ACHN (cell line): Measurements from ENCODE around the gene GINS3.

Experiments
- DNase-seq: peaks from one replicate; pipeline ENCODE4 v3.0.0-alpha.2; 2015
- in situ Hi-C: cut with HindIII; loops from 2 replicates; pipeline ENCODE4 v1.10.0; 2017; ENCODE audit warnings: low sequenced_read_pairs, low pct_ligation_motif_present, low pct_unique_long_range_greater_than_20kb

Gene GINS3

DNA sequence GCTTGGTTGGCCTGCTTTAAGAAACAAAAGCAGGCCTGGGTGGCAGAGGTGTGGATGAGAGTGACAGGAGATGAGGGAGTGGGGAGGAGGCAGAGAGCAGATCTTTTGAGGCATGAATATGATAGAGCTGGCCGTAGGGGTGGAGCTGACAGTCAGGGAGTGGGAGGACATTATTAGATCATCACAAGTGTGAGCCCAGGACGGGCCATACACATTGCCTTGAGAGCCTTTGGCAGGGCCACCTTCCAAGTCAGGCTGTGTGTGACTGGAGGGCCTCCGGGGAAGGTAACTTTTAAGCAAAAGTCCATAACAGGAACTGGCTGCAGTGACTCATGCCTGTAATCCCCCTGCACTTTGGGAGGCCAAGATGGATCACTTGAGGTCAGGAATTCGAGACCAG is 26.3 kb downstream of the GINS3 start:
- in situ Hi-C loops = no loop called here
- DNase-seq = no peak

DNA sequence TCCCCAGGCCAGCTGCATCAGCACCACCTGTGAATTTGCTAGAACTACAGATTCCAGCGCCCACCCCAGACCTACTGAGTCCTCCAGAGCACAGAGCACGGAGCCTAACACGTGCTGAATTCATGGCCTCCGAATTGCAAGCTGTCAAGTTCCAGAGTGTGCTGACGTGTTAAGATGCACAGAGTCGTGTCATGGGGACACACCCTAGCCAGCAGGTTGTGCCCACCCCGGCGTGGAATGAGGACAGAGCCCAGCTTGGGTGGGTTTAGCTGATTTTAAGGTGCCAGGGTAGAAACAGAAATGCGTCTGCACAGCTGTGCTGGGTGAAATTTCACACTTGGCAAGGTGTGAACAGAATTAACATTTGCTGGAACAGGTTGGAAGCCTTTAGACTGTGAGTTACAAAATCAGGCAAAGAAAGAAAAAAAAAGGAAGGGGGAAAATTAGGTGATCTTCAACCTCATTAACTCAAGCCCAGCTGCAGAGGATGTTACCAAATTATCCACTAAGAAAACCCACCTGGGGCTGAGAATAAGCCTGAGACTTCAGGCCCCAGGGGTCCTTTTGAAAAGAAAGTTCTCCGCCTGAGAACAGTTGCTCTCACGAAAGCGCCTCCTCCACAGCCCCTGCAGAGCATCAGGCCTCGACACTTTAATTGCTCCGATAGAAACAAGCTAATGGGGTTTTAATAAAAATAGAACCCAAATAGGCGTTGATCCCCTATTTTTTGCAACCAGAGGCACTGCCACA is 27.1 kb downstream of the GINS3 start:
- in situ Hi-C loops = no loop called here
- DNase-seq = no peak

DNA sequence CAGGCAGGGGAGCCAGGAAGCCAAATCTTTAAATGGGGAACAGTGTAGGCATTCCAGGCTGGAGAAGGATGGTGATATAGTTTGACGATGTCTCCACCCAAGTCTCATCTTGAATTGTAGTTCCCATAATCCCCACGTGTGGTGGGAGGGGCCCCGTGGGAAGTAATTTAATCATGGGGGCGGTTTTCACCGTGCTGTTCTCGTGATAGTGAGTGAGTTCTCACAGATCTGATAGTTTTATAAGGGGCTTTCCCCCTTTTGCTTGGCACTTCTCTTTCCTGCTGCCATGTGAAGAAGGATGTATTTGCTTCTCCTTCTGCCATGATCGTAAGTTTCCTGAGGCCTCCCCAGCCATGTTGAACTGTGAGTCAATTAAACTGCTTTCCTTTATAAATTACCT is 28.8 kb downstream of the GINS3 start:
- in situ Hi-C loops = no loop called here
- no peak for DNase-seq

GRCh38 chr16:58421529-58421928 is 29.3 kb downstream of the GINS3 start:
- DNase-seq = no peak
- in situ Hi-C loops = no loop called here

DNA sequence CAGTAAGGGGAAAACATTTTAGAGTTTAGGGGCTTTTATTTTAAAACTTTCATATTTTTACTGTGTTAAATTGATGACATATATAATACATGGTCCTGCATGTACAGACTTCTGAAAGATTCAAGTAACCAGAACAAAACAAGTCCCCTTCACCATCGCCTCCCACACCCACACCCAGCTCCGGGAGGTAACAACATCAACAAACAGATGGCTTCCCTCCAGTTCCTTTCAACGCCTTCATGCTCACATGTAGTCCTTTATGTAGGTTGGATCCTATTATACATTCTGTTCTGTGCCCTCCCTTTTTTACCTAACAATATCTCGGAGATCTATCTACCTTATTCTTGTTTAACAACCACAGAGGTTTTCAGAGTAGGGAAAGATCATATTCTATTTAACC is 30.5 kb downstream of the GINS3 start:
- in situ Hi-C loops = no loop called here
- DNase-seq = no peak

- in situ Hi-C loops = no loop called here
- no peak for DNase-seq
Measured at GRCh38 chr16:58425245-58425644, 33.0 kb downstream of the GINS3 start.

GRCh38 chr16:58425756-58426494 is 33.7 kb downstream of the GINS3 start:
- DNase-seq = no peak
- in situ Hi-C loops = no loop called here

GRCh38 chr16:58426966-58427365 is 34.7 kb downstream of the GINS3 start:
- in situ Hi-C loops = no loop called here
- DNase-seq = no peak

- DNase-seq = no peak
- in situ Hi-C loops = no loop called here
Measured at GRCh38 chr16:58428621-58429542, 36.6 kb downstream of the GINS3 start.

DNA sequence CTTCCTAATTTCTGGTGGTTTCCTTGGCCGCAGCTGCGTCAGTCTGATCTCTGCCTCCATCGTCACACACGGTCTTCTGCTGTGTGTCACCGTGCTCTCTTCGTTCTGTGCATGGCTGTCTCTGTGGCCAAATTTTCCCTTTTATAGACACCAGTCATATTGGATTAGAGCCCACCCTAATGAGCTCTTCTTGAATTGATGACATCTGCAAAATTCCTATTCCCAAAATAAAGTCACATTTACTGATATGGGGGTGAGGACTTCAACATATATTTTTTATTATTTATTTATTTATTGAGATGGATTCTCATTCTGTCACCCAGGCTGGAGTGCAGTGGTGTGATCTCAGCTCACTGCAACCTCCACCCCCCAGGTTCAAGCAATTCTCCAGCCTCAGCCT is 38.4 kb downstream of the GINS3 start:
- in situ Hi-C loops = no loop called here

DNA sequence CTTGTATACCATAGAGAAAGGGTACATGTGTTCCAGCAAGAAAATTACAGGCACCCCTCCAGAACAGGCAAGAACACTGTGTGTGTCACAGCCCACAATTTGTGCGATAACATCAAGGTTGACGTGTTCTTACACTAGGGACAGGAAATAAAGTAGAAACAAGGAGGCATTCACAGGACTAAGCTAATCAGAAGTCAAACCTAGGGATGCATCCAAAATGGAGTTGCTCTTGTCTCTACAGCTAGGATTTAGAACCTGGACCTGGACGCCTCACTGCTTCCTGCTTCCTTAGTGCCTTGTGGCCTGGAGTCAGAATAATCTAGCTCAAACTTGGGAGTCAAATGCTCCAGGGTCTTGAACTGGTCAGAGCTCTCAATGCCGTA is 41.3 kb downstream of the GINS3 start:
- DNase-seq = no peak
- in situ Hi-C loops = no loop called here

More for the DNA sequence above, 38.4 kb downstream of the GINS3 start:
- no peak for DNase-seq

DNA sequence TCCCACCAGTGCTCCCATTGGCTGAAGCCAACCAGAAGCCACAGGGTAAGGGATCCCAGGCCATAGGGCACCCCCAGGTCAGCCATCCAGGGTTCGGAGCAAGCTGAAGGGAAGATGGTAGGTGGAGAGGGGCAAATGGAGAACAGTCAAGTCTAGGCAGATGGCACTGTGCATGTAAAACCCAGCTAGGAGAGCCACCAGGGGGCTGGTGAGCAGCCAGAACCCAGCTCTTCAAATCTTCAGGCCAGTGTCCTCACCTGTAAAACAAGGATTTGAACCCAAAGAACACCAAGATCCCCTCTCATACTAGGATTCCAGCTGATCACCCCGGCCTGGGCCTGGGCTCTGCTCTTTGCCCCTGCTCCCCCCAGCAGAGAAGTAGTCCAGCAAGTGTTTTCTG is 43.5 kb downstream of the GINS3 start:
- no peak for DNase-seq
- in situ Hi-C loops = no loop called here

DNA sequence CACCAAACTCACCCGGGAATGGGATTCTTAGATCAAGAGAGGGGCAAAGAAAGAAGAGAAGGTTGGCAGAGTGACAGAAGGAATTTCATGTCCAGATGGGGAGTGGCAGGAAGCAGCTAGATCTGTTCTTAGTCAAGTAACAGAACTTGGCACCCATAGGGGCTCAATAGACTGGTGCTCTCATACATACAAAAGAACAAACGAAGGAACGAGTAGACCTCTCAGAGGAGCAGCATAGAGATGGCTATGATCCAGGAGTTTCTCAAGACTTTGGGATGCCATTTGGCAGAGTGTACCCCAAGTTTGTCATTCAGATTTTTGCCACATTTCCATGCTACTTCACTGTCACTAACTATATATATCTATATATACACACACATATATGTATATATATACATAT is 47.9 kb downstream of the GINS3 start:
- no peak for DNase-seq
- in situ Hi-C loops = no loop called here

GRCh38 chr16:58442547-58442946 is 50.3 kb downstream of the GINS3 start:
- DNase-seq = no peak
- in situ Hi-C loops = no loop called here

DNA sequence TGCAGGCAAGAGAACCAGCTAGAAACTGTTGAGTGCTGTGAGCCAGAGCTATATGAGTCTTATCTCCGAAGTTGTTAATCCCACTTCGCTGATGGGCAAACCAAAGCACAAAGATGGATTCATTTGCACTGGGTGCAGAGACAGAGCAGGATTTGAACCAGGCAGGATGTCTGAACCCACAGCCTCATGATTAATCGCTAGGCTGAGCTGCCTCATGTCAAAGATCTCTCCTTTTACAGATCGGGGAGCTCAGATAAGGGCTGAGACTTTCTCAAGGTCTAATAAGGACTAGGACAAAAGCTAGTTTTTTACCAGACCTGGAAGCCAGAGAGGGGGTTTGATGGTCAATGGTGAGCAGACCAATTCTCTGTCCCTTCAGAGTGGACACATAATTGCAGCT is 51.5 kb downstream of the GINS3 start:
- in situ Hi-C loops = no loop called here
- DNase-seq = no peak

DNA sequence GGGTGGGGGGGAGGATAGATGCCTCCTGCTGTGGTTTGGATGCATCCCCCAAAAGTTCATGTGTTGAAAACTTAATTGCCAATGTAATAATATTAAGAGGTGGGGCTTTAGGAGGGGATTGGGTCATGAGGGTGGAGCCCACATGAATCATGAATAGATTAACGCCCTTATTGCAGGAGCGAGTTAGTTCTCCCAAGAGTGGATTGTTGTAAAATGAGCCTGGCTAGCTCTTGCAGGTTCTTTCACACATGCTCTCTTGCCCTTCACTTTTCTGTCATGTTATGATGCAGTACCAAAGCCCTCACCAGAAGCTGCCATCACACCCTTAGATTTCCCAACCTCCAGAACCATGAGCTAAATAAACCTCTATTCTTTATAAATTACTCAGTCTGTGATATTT is 52.0 kb downstream of the GINS3 start:
- DNase-seq = no peak
- in situ Hi-C loops = no loop called here

- in situ Hi-C loops = no loop called here
- DNase-seq = no peak
Measured at GRCh38 chr16:58448890-58449289, 56.6 kb downstream of the GINS3 start.

- no peak for DNase-seq
- in situ Hi-C loops = no loop called here
Measured at GRCh38 chr16:58449306-58449705, 57.0 kb downstream of the GINS3 start.

DNA sequence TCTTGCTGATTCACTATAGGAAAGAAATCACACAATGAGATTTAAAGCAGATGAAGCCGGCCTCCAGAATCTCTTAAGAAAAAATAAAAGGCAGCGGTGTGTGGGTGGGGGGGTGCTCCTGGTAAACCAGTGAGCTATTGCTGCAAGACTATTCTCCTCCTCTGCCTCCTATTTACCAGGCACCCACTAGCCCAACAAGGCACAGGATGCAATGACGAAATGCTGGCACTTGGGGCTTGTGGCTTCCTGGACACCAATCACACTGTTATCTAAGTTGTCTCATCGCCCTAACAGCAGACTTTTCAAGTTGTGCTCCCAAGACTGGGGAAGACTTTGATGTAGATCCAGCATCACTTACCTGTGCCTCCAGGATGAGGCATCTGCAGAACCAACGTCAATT is 57.5 kb downstream of the GINS3 start:
- in situ Hi-C loops = no loop called here
- DNase-seq = no peak
